ENCODE results near the gene IMPG2.
"Not testable (repeated sequence)": the region's sequence is repeated elsewhere in the genome, so short reads cannot be mapped to it uniquely, and the experiment has no call there.

The IMPG2 gene

DNA sequence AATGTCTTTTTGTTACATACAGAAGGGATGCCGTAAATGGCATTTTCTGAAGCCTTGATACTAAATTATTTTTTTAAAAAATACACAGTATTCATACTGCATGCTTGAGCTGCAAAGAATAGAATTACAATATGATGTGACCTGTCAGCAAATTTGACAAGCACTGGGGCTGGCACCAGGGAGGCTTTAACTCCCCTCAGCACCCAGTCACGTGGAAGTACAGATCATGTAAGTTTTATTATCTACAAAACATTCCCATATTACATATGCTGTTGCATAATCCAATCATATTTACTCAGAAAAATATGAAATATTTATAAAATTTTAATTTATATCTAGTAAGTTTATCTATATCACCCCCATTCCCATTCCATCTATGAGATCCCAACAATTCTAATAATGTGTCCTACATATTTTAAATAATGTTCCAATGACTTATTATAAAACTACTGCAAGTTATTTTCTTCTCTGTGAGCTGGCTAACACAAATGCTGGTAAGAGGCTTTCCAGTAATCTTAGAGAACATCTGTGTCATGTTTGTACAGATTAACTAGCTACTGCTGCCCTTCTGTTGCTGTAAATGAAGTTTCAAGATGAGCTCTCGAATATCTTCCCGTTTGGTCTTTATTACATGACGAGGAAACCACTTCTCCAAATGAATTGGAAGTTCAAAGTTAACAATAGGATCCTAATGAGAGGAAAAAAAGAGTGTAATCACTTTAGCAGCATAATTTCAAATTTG is 5.2 kb upstream of the IMPG2 start:
- no peak overlapping the region for H3K4me3 ChIP-seq (ENCODE audit: low read depth, low read length)
- DNase-seq (ENCODE audit: low read depth) = no peak
- in situ Hi-C loops (cut with HindIII; ENCODE audit: low sequenced_read_pairs) = no loop called here
- TF ChIP-seq, protein P1, sequence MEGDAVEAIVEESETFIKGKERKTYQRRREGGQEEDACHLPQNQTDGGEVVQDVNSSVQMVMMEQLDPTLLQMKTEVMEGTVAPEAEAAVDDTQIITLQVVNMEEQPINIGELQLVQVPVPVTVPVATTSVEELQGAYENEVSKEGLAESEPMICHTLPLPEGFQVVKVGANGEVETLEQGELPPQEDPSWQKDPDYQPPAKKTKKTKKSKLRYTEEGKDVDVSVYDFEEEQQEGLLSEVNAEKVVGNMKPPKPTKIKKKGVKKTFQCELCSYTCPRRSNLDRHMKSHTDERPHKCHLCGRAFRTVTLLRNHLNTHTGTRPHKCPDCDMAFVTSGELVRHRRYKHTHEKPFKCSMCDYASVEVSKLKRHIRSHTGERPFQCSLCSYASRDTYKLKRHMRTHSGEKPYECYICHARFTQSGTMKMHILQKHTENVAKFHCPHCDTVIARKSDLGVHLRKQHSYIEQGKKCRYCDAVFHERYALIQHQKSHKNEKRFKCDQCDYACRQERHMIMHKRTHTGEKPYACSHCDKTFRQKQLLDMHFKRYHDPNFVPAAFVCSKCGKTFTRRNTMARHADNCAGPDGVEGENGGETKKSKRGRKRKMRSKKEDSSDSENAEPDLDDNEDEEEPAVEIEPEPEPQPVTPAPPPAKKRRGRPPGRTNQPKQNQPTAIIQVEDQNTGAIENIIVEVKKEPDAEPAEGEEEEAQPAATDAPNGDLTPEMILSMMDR (IDR thresholded peaks at IDR 0.05; ENCODE audit: low read depth, low read length, missing control alignments) = no peak

DNA sequence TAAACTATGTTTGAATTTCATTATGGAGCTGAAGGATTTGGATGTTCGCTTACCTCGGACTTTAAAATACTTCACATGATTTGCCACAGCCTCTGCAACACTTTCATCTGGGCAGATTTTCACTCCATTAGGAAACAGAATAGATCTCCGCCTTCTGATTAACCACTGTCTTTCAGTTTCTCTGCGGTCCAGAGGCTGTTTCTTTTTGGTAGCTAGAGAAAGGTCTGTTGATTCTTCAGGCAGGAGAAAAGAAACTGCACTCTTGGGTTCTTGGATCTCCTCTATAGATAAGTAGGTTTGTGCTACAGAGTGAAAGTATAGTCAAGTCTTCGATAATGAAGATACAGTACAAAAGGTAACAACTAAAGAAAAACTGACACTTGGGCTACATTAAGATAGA is 844 bp downstream of the IMPG2 start:
- TF ChIP-seq, protein P1 (IDR thresholded peaks at IDR 0.05; ENCODE audit: low read depth, low read length, missing control alignments) = no peak
- in situ Hi-C loops (cut with HindIII; ENCODE audit: low sequenced_read_pairs) = no loop called here
- DNase-seq (ENCODE audit: low read depth) = no peak
- H3K4me3 ChIP-seq (ENCODE audit: low read depth, low read length) = no peak overlapping the region

GRCh38 chr3:101312545-101312944 is 7.8 kb downstream of the IMPG2 start:
- TF ChIP-seq, protein P1 (IDR thresholded peaks at IDR 0.05; ENCODE audit: low read depth, low read length, missing control alignments) = no peak
- no peak overlapping the region for H3K4me3 ChIP-seq (ENCODE audit: low read depth, low read length)
- no peak for DNase-seq (ENCODE audit: low read depth)
- in situ Hi-C loops (cut with HindIII; ENCODE audit: low sequenced_read_pairs) = no loop called here

GRCh38 chr3:101311676-101312075 is 8.7 kb downstream of the IMPG2 start:
- in situ Hi-C loops (cut with HindIII; ENCODE audit: low sequenced_read_pairs) = no loop called here
- H3K4me3 ChIP-seq (ENCODE audit: low read depth, low read length) = no peak overlapping the region
- TF ChIP-seq, protein P1 (IDR thresholded peaks at IDR 0.05; ENCODE audit: low read depth, low read length, missing control alignments) = no peak
- DNase-seq (ENCODE audit: low read depth) = no peak

GRCh38 chr3:101310978-101311375 is 9.4 kb downstream of the IMPG2 start:
- no peak for DNase-seq (ENCODE audit: low read depth)
- in situ Hi-C loops (cut with HindIII; ENCODE audit: low sequenced_read_pairs) = no loop called here
- H3K4me3 ChIP-seq (ENCODE audit: low read depth, low read length) = no peak overlapping the region
- TF ChIP-seq, protein P1 (IDR thresholded peaks at IDR 0.05; ENCODE audit: low read depth, low read length, missing control alignments) = no peak

- H3K4me3 ChIP-seq (ENCODE audit: low read depth, low read length); DNase-seq (ENCODE audit: low read depth); in situ Hi-C loops (cut with HindIII; ENCODE audit: low sequenced_read_pairs): not testable (repeated sequence)
These were observed 12.1 kb downstream of the IMPG2 start for GRCh38 chr3:101308147-101308772.

- no peak for DNase-seq (ENCODE audit: low read depth)
- TF ChIP-seq, protein P1 (IDR thresholded peaks at IDR 0.05; ENCODE audit: low read depth, low read length, missing control alignments) = no peak
- in situ Hi-C loops (cut with HindIII; ENCODE audit: low sequenced_read_pairs) = no loop called here
- H3K4me3 ChIP-seq (ENCODE audit: low read depth, low read length) = no peak overlapping the region
These were observed 16.5 kb downstream of the IMPG2 start for GRCh38 chr3:101303836-101304235.
